H1 (cell line): ENCODE data around the gene RABEPK. TPM values are rescaled to one million over a fixed set of nuclear protein-coding genes. Genes with fewer than 3 reads are reported as not detected.
A peak's percentile ranks its signal among the peaks of the same experiment; 100 is the strongest.

Source experiments
- CTCF ChIA-PET: fragments of 300-600 bp; sonication (Branson Sonifier 250); formaldehyde crosslinking; loops from one replicate; lab custom pipeline; 2021; ENCODE audit not compliant: partially characterized antibody; lab: Charles Lee
- POLR2A ChIA-PET: fragments of 300-600 bp; sonication (Branson Sonifier 250); formaldehyde crosslinking; loops from one replicate; lab custom pipeline; 2021; ENCODE audit warnings: inconsistent platforms; ENCODE audit not compliant: partially characterized antibody; lab: Charles Lee
- DNase-seq, 2 experiments: peaks; one replicate each; pipeline versions ENCODE4 v3.0.0 to v3.0.0-alpha.2; 2010 to 2022; ENCODE audit warnings: low spot score in 2 of 2, low read depth in 1 of 2, mixed read lengths in 1 of 2
- FAIRE-seq: peaks from 2 replicates; lab custom pipeline; 2011; peaks lifted over from hg19 to GRCh38; lab: Jason Lieb, UNC
- H2AFZ ChIP-seq: 2 replicates; pipeline ENCODE4 v1.8.1; 2012; ENCODE audit warnings: low read length, inconsistent platforms
- H2AK5ac ChIP-seq: 2 replicates; pipeline ENCODE4 v1.6.1; 2013; ENCODE audit warnings: low read depth, low read length
- H2BK120ac ChIP-seq: replicated peaks from 2 replicates; pipeline ENCODE3; 2013; ENCODE audit warnings: low read depth, low read length, inconsistent platforms
- H2BK12ac ChIP-seq: 2 replicates; pipeline ENCODE4 v1.6.1; 2013; ENCODE audit warnings: low read depth, low read length
- H2BK15ac ChIP-seq: 2 replicates; pipeline ENCODE4 v1.6.1; 2013; ENCODE audit warnings: low read length
- H2BK20ac ChIP-seq: 2 replicates; pipeline ENCODE4 v1.6.1; 2013; ENCODE audit warnings: low read length
- H2BK5ac ChIP-seq: 2 replicates; pipeline ENCODE4 v1.6.1; 2013; ENCODE audit warnings: low read depth, low read length
- H3K14ac ChIP-seq: 2 replicates; pipeline ENCODE4 v1.6.1; 2013; ENCODE audit warnings: inconsistent platforms; ENCODE audit not compliant: insufficient read length
- H3K18ac ChIP-seq: 2 replicates; pipeline ENCODE4 v1.6.1; 2013; ENCODE audit warnings: low read length; ENCODE audit errors: extremely low read depth
- H3K23ac ChIP-seq: 2 replicates; pipeline ENCODE4 v1.6.1; 2013; ENCODE audit warnings: inconsistent platforms; ENCODE audit not compliant: insufficient read length
- H3K23me2 ChIP-seq: 2 replicates; pipeline ENCODE4 v1.6.1; 2013; ENCODE audit warnings: low read depth, low read length
- H3K27ac ChIP-seq: 2 replicates; pipeline ENCODE4 v1.6.1; 2011; ENCODE audit warnings: low read depth, low read length, inconsistent platforms
- H3K27me3 ChIP-seq, 4 experiments: replicated peaks in 1 of 4; 1 replicate in 1 of 4; 2 replicates in 3 of 4; pipeline versions ENCODE4 v1.6.1 to v1.8.1; 2011 to 2013; ENCODE audit warnings: low read length in 3 of 4, mild to moderate bottlenecking in 3 of 4, inconsistent platforms in 2 of 4, mixed read lengths in 2 of 4, moderate library complexity in 1 of 4; ENCODE audit not compliant: control insufficient read depth in 3 of 4, insufficient read depth in 3 of 4; ENCODE audit errors: extremely low read depth in 1 of 4
- H3K36me3 ChIP-seq, 4 experiments: 2 replicates each; pipeline versions ENCODE4 v1.6.1 to v1.8.1; 2011 to 2013; ENCODE audit warnings: mild to moderate bottlenecking in 4 of 4, low read length in 3 of 4, moderate library complexity in 2 of 4, control low read depth in 1 of 4, inconsistent platforms in 1 of 4; ENCODE audit not compliant: insufficient read depth in 4 of 4, control insufficient read depth in 2 of 4
- H3K4ac ChIP-seq: replicated peaks from 2 replicates; pipeline ENCODE3; 2013; ENCODE audit warnings: low read length, low read depth, mixed read lengths, inconsistent platforms; ENCODE audit not compliant: insufficient read length
- H3K4me1 ChIP-seq, 4 experiments: replicated peaks in 1 of 4; 1 replicate in 1 of 4; 2 replicates in 3 of 4; pipeline versions ENCODE4 v1.6.1 to v1.8.1; 2011 to 2013; ENCODE audit warnings: low read length in 3 of 4, inconsistent platforms in 2 of 4, mixed read lengths in 1 of 4; ENCODE audit not compliant: insufficient read depth in 4 of 4, control insufficient read depth in 3 of 4
- H3K4me2 ChIP-seq, 2 experiments: 2 replicates each; pipeline versions ENCODE4 v1.6.1 to v1.8.1; 2011 to 2013; ENCODE audit warnings: low read depth in 2 of 2, low read length in 2 of 2, control low read depth in 1 of 2, inconsistent platforms in 1 of 2, mild to moderate bottlenecking in 1 of 2; ENCODE audit not compliant: insufficient read depth in 1 of 2
- H3K4me3 ChIP-seq, 4 experiments: fragments of 200-600, 300-600 bp in 1 of 4; sonication (generic), shearing (Covaris generic), sonication (Bioruptor Twin) in 1 of 4; 2 replicates each; pipeline versions ENCODE4 v1.5.1 to v1.8.1; 2011 to 2016; ENCODE audit warnings: low read length in 4 of 4, low read depth in 3 of 4, control low read depth in 2 of 4, inconsistent platforms in 2 of 4, mild to moderate bottlenecking in 2 of 4, mixed read lengths in 1 of 4, moderate library complexity in 1 of 4; ENCODE audit not compliant: insufficient read depth in 2 of 4; ENCODE audit errors: extremely low read depth in 1 of 4
- H3K56ac ChIP-seq: replicated peaks from 2 replicates; pipeline ENCODE3; 2013; ENCODE audit warnings: low read depth, mild to moderate bottlenecking, mixed read lengths, low read length, inconsistent platforms; ENCODE audit not compliant: insufficient read length
- H3K79me1 ChIP-seq: 2 replicates; pipeline ENCODE4 v1.6.1; 2013; ENCODE audit warnings: low read depth, low read length, control low read depth
- H3K79me2 ChIP-seq, 2 experiments: 2 replicates each; pipeline versions ENCODE4 v1.6.1 to v1.8.1; 2012 to 2013; ENCODE audit warnings: low read length in 2 of 2, mild to moderate bottlenecking in 2 of 2, inconsistent platforms in 1 of 2; ENCODE audit not compliant: insufficient read depth in 2 of 2, control insufficient read depth in 1 of 2
- H3K9ac ChIP-seq, 4 experiments: replicated peaks in 1 of 4; 1 replicate in 1 of 4; 2 replicates in 3 of 4; pipeline versions ENCODE4 v1.6.1 to v1.8.1; 2011 to 2013; ENCODE audit warnings: low read depth in 3 of 4, low read length in 3 of 4, control low read depth in 2 of 4, mild to moderate bottlenecking in 2 of 4, moderate library complexity in 2 of 4, inconsistent platforms in 1 of 4; ENCODE audit errors: extremely low read depth in 1 of 4
- H3K9me3 ChIP-seq, 2 experiments: 2 replicates each; pipeline versions ENCODE4 v1.6.1 to v1.8.1; 2012 to 2013; ENCODE audit warnings: mild to moderate bottlenecking in 2 of 2, moderate library complexity in 2 of 2, control low read depth in 1 of 2, inconsistent platforms in 1 of 2, low read depth in 1 of 2, low read length in 1 of 2, mixed read lengths in 1 of 2; ENCODE audit not compliant: insufficient read depth in 2 of 2
- H4K20me1 ChIP-seq, 2 experiments: replicated peaks in 1 of 2; 2 replicates each; pipeline versions ENCODE3 to v1.8.1; 2011 to 2013; ENCODE audit warnings: inconsistent platforms in 2 of 2, low read length in 2 of 2, mild to moderate bottlenecking in 1 of 2; ENCODE audit not compliant: insufficient read depth in 2 of 2, control insufficient read depth in 1 of 2
- H4K5ac ChIP-seq: 2 replicates; pipeline ENCODE4 v1.6.1; 2013; ENCODE audit warnings: low read length, low read depth, mixed read lengths, inconsistent platforms; ENCODE audit not compliant: insufficient read length
- H4K8ac ChIP-seq: 2 replicates; pipeline ENCODE4 v1.8.0; 2013; ENCODE audit warnings: mild to moderate bottlenecking, moderate library complexity, low read length, inconsistent platforms; ENCODE audit not compliant: insufficient read depth; ENCODE audit errors: extremely low read depth
- H4K91ac ChIP-seq: replicated peaks from 2 replicates; pipeline ENCODE3; 2013; ENCODE audit warnings: low read length, mixed read lengths, inconsistent platforms; ENCODE audit not compliant: insufficient read length
- EGR1 ChIP-seq: IDR thresholded peaks from 2 replicates; pipeline ENCODE4 v1.6.1; 2011; ENCODE audit warnings: low read depth, low read length, borderline replicate concordance
- EP300 ChIP-seq, 2 experiments: IDR thresholded peaks; 1 replicate in 1 of 2; 2 replicates in 1 of 2; pipeline ENCODE4 v1.6.1; 2011 to 2012; ENCODE audit warnings: low read depth in 2 of 2, low read length in 2 of 2, mild to moderate bottlenecking in 2 of 2, borderline replicate concordance in 1 of 2, inconsistent platforms in 1 of 2, moderate library complexity in 1 of 2
- HDAC6 ChIP-seq: IDR thresholded peaks from one replicate; pipeline ENCODE4 v1.7.1; 2012; ENCODE audit warnings: low read depth, mild to moderate bottlenecking, inconsistent platforms, low read length, moderate library complexity
- RAD21 ChIP-seq, 2 experiments: IDR thresholded peaks in 1 of 2; conservative IDR thresholded peaks in 1 of 2; 2 replicates each; pipeline ENCODE4 v1.6.1; 2011; ENCODE audit warnings: low read depth in 2 of 2, low read length in 2 of 2, improper control_type of control experiment in 1 of 2, inconsistent platforms in 1 of 2, mild to moderate bottlenecking in 1 of 2, moderate library complexity in 1 of 2
- WGBS, 2 experiments: shearing (Covaris generic) in 1 of 2; methylation state at CpG; one replicate each; pipeline versions ENCODE4 v1.1.6 to v1.1.7; 2013 to 2015; ENCODE audit warnings: low lambda C conversion rate in 2 of 2, mixed read lengths in 2 of 2, inconsistent platforms in 1 of 2, low coverage in 1 of 2, missing lambda C conversion rate in 1 of 2; ENCODE audit not compliant: insufficient replicate concordance in 2 of 2, insufficient coverage in 1 of 2, insufficient read length in 1 of 2; ENCODE audit errors: extremely low coverage in 1 of 2, missing lambda C conversion rate in 1 of 2; 5-methylcytosine and 5-hydroxymethylcytosine counted together
- polyA plus RNA-seq, 7 experiments: library from polyadenylated mRNA; depleted of rRNA in 3 of 7; stranded (reverse) in 5 of 7; unstranded in 2 of 7; fragments of >200 nt in 5 of 7; fragments of 200-250 nt in 2 of 7; gene quantifications; 1 replicate in 5 of 7; 2 replicates in 1 of 7; 4 replicates in 1 of 7; pipeline versions ENCODE4 v1.2.1 to v1.2.3, GENCODE V29; 2011 to 2013; ENCODE audit warnings: missing spikeins in 2 of 7, mixed read lengths in 2 of 7
- total RNA-seq: library from RNA; stranded (reverse); fragmentation: NEBNext Ultra II Directional; extraction: Animal tissue kit (Norgen Biotek cat#: 25700); gene quantifications from 2 replicates; pipeline ENCODE4 v1.2.1, GENCODE V29; 2021

Gene RABEPK
- total and polyA plus RNA-seq, 2 of the 8 experiments (the other 6 are each of a cell fraction or from before 2014, with no cell fraction given): 26.3 to 34.3 TPM

DNA sequence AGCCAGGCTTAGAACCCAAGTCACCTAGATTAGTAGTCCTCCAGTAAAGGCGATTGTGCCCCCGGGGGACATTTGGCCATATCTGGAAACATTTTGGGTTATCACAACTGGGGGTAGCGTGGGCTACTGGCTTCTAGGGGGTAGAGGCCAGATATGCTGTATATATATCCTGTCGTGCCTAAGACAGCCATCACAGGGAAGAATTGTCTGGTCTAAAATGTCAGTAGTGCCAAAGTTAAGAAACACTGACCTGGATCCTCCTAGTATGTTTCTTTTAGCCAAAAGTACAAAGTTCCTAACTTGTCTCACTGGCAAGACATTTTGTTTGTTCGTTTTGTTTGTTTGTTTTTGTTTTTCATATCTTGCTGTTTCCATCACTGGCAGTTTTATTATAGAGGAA lies 13.8 kb downstream of the RABEPK start:
- Histone ChIP-seq H2BK12ac (no peak overlapping the region), H3K23ac (no peak overlapping the region), H3K4me1 (no peaks in the 10 kb centered on the region), H3K36me3 (peaks cover 2 to 12% (median 9%) of the 10 kb centered on the region in 4 experiments; a peak in 6 of 8 replicates), H2AFZ (no peak overlapping the region), H2BK20ac (no peak overlapping the region), H3K4ac (no peak overlapping the region), H2BK5ac (no peak overlapping the region), H3K9me3 (no peaks in the 10 kb centered on the region), H3K27me3 (no peaks in the 10 kb centered on the region), H3K23me2 (no peaks in the 10 kb centered on the region), H3K4me3 (no peak overlapping the region), H3K4me2 (no peak overlapping the region), H2AK5ac (no peak overlapping the region), H4K91ac (no peak overlapping the region), H3K27ac (no peak overlapping the region), H3K14ac (no peak overlapping the region), H3K9ac (no peak overlapping the region), H2BK120ac (no peak overlapping the region), H3K79me1 (no peaks in the 10 kb centered on the region), H4K8ac (peak overlapping the region; percentile 57; the same call in 1 of the 2 replicates), H4K20me1 (peaks cover 0 to 1% of the 10 kb centered on the region in 2 experiments), H2BK15ac (no peak overlapping the region), H3K79me2 (no peaks in the 10 kb centered on the region), H3K18ac (no peak overlapping the region), H3K56ac (no peak overlapping the region), H4K5ac (no peak overlapping the region)
- CTCF ChIA-PET: no interaction called here
- WGBS, 2 experiments: 93% methylated on average over 5 of the region's 5 CpGs; no CpG with 5 or more reads in 1 of the 2 experiments
- TF ChIP-seq RAD21 (IDR thresholded peaks at IDR 0.05 in 1 of 2, conservative IDR thresholded peaks at IDR 0.05 in 1 of 2; ENCODE audit: low read depth in 2 of 2, low read length in 2 of 2) (no peak), EP300 (IDR thresholded peaks at IDR 0.05; ENCODE audit: borderline replicate concordance in 1 of 2, low read depth in 2 of 2, low read length in 2 of 2) (no peak), EGR1 (no peak), HDAC6 (no peak)
- no peak for DNase-seq
- FAIRE-seq: no peak
- POLR2A ChIA-PET: no interaction called here
